HepG2 (cell line): Measurements from ENCODE around the gene WWTR1. TPM values are rescaled to one million over a fixed set of nuclear protein-coding genes. Genes with fewer than 3 reads are reported as not detected.

Source experiments
- AGO1 ChIP-seq: fragments of 200-400 bp; formaldehyde crosslinking; IDR thresholded peaks from 2 replicates; pipeline ENCODE4 v1.6.1; 2017; ENCODE audit warnings: mild to moderate bottlenecking, low read depth, low read length, moderate library complexity; ENCODE audit not compliant: poor library complexity, severe bottlenecking
- FOSL2 ChIP-seq: sonication (generic); formaldehyde crosslinking; IDR thresholded peaks from 2 replicates; pipeline ENCODE4 v1.4.0; 2020; ENCODE audit warnings: missing genetic modification reagents
- GABPA ChIP-seq, 2 experiments: IDR thresholded peaks; 2 replicates each; pipeline ENCODE4 v1.6.1; 2011 to 2016; ENCODE audit warnings: low read depth in 2 of 2, low read length in 1 of 2, missing biosample characterization in 1 of 2, missing genetic modification characterization in 1 of 2
- NR1H2 ChIP-seq: sonication (generic); formaldehyde crosslinking; IDR thresholded peaks from 2 replicates; pipeline ENCODE4 v1.8.1; 2022; ENCODE audit warnings: low read depth, missing genetic modification reagents, borderline replicate concordance
- SKI ChIP-seq: fragments of 450-650 bp; IDR thresholded peaks from one replicate; pipeline ENCODE4 v1.6.1; 2018; ENCODE audit warnings: mild to moderate bottlenecking; ENCODE audit not compliant: partially characterized antibody
- STAG1 ChIP-seq: sonication (generic); formaldehyde crosslinking; IDR thresholded peaks from 2 replicates; pipeline ENCODE4 v1.4.0; 2020; ENCODE audit warnings: missing genetic modification reagents
- TCF12 ChIP-seq, 2 experiments: fragments of 450-650 bp in 1 of 2; sonication (generic) in 1 of 2; formaldehyde crosslinking in 1 of 2; IDR thresholded peaks; 2 replicates each; pipeline versions ENCODE4 v1.6.1 to v1.8.0; 2017 to 2022; ENCODE audit warnings: antibody characterized with exemption in 1 of 2, mild to moderate bottlenecking in 1 of 2, missing genetic modification reagents in 1 of 2, moderate library complexity in 1 of 2
- ZBTB38 ChIP-seq: sonication (generic); formaldehyde crosslinking; IDR thresholded peaks from 2 replicates; pipeline ENCODE4 v1.5.1; 2020; ENCODE audit warnings: mild to moderate bottlenecking, missing genetic modification reagents
- ZNF556 ChIP-seq: sonication (generic); formaldehyde crosslinking; IDR thresholded peaks from 2 replicates; pipeline ENCODE4 v1.4.0; 2020; ENCODE audit warnings: mild to moderate bottlenecking, missing genetic modification reagents, borderline replicate concordance
- ZNF670 ChIP-seq: sonication (generic); formaldehyde crosslinking; IDR thresholded peaks from 2 replicates; pipeline ENCODE4 v1.8.0; 2022; ENCODE audit warnings: mild to moderate bottlenecking, missing genetic modification reagents, borderline replicate concordance
- ZNF768 ChIP-seq: sonication (generic); formaldehyde crosslinking; IDR thresholded peaks from 2 replicates; pipeline ENCODE4 v1.4.0; 2020; ENCODE audit warnings: missing genetic modification reagents
- ZNF788 ChIP-seq: sonication (generic); formaldehyde crosslinking; IDR thresholded peaks from 2 replicates; pipeline ENCODE4 v1.5.0; 2020; ENCODE audit warnings: mild to moderate bottlenecking, missing genetic modification reagents, borderline replicate concordance
- polyA plus RNA-seq, 8 experiments: library from polyadenylated mRNA; depleted of rRNA in 3 of 8; stranded (reverse) in 7 of 8; unstranded in 1 of 8; fragments of >200 nt; fragmentation: Illumina TruSeq in 4 of 8; extraction: Trizol in 4 of 8; gene quantifications; 2 replicates each; pipeline versions ENCODE4 v1.2.1 to v1.2.3, GENCODE V29; 2011 to 2016; ENCODE audit warnings: low read depth in 4 of 8, missing spikeins in 1 of 8, mixed read lengths in 1 of 8; ENCODE audit not compliant: insufficient read depth in 1 of 8
- total RNA-seq, 5 experiments: library from RNA; depleted of rRNA; stranded (reverse); fragments of >200 nt; fragmentation: Illumina TruSeq; extraction: Trizol; gene quantifications; 2 replicates each; pipeline ENCODE4 v1.2.3, GENCODE V29; 2016; ENCODE audit warnings: low read depth in 1 of 5
- TF ChIP-seq, protein P1 (sequence below): sonication (generic); formaldehyde crosslinking; IDR thresholded peaks from 2 replicates; pipeline ENCODE4 v1.5.0; 2020; ENCODE audit warnings: mild to moderate bottlenecking, missing genetic modification reagents
- TF ChIP-seq, protein P2 (sequence below): IDR thresholded peaks from 2 replicates; pipeline ENCODE4 v1.6.1; 2016; ENCODE audit warnings: low read depth, missing genetic modification reagents, missing compliant biosample characterization
- TF ChIP-seq, protein P3 (sequence below): sonication (generic); formaldehyde crosslinking; IDR thresholded peaks from 2 replicates; pipeline ENCODE4 v1.4.0; 2020; ENCODE audit warnings: missing genetic modification reagents
- TF ChIP-seq, protein P4 (sequence below): IDR thresholded peaks from 2 replicates; pipeline ENCODE4 v1.6.1; 2016; ENCODE audit warnings: missing genetic modification reagents, missing compliant biosample characterization
- TF ChIP-seq, protein P5 (sequence below): sonication (generic); formaldehyde crosslinking; IDR thresholded peaks from 2 replicates; pipeline ENCODE4 v1.4.0; 2020; ENCODE audit warnings: mild to moderate bottlenecking, missing genetic modification reagents
- TF ChIP-seq, protein P6 (sequence below): sonication (generic); IDR thresholded peaks from 2 replicates; pipeline ENCODE4 v1.6.1; 2016; ENCODE audit warnings: low read depth, borderline replicate concordance

The WWTR1 gene
- total and polyA plus RNA-seq, 2 of the 13 experiments (the other 11 are each of a cell fraction or from before 2014, with no cell fraction given) = 19.7 to 139 TPM

DNA sequence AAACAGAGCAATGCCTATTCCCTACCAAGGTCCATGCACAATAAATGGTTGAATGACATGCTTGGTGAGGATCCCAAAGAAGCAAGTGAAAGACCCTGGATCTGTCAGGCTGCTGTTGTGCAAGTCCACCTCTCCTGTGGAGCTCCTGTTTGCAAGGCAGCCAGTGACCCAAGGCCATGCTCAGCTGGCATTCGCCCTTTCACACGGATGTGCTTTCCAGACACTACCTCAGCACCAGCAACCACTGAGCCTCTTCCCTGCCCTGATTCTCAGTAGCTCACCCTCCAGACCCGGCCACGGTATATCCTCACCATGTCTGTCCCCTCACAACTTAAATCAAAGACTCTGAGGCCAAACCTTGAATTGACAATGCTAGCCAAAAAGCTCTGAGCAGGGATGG, 23.3 kb downstream of the WWTR1 start (continued):
- TF ChIP-seq, protein P1, sequence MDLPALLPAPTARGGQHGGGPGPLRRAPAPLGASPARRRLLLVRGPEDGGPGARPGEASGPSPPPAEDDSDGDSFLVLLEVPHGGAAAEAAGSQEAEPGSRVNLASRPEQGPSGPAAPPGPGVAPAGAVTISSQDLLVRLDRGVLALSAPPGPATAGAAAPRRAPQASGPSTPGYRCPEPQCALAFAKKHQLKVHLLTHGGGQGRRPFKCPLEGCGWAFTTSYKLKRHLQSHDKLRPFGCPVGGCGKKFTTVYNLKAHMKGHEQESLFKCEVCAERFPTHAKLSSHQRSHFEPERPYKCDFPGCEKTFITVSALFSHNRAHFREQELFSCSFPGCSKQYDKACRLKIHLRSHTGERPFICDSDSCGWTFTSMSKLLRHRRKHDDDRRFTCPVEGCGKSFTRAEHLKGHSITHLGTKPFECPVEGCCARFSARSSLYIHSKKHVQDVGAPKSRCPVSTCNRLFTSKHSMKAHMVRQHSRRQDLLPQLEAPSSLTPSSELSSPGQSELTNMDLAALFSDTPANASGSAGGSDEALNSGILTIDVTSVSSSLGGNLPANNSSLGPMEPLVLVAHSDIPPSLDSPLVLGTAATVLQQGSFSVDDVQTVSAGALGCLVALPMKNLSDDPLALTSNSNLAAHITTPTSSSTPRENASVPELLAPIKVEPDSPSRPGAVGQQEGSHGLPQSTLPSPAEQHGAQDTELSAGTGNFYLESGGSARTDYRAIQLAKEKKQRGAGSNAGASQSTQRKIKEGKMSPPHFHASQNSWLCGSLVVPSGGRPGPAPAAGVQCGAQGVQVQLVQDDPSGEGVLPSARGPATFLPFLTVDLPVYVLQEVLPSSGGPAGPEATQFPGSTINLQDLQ (CRISPR knock-in tag) = no peak
- TF ChIP-seq AGO1 (no peak), ZNF788 (peak; percentile 25; the same call in 1 of the 2 replicates), ZNF768 (CRISPR knock-in tag) (no peak), SKI (peak; percentile 23), ZNF556 (no peak), NR1H2 (peak; percentile 75; the same call in 1 of the 2 replicates), GABPA (IDR thresholded peaks at IDR 0.05; ENCODE audit: low read depth, low read length) (no peak), GABPA (CRISPR knock-in tag; IDR thresholded peaks at IDR 0.05; ENCODE audit: low read depth) (peak; percentile 60; the same call in 1 of the 2 replicates), ZNF670 (CRISPR knock-in tag) (no peak), STAG1 (CRISPR knock-in tag) (no peak), TCF12 (IDR thresholded peaks at IDR 0.05) (no peak), TCF12 (CRISPR knock-in tag; IDR thresholded peaks at IDR 0.05) (no peak), FOSL2 (CRISPR knock-in tag) (peak; percentile 41; the same call in 1 of the 2 replicates), ZBTB38 (0 out of 2 replicates have a peak, but pooled peaks have one; percentile 28)
- TF ChIP-seq, protein P2, sequence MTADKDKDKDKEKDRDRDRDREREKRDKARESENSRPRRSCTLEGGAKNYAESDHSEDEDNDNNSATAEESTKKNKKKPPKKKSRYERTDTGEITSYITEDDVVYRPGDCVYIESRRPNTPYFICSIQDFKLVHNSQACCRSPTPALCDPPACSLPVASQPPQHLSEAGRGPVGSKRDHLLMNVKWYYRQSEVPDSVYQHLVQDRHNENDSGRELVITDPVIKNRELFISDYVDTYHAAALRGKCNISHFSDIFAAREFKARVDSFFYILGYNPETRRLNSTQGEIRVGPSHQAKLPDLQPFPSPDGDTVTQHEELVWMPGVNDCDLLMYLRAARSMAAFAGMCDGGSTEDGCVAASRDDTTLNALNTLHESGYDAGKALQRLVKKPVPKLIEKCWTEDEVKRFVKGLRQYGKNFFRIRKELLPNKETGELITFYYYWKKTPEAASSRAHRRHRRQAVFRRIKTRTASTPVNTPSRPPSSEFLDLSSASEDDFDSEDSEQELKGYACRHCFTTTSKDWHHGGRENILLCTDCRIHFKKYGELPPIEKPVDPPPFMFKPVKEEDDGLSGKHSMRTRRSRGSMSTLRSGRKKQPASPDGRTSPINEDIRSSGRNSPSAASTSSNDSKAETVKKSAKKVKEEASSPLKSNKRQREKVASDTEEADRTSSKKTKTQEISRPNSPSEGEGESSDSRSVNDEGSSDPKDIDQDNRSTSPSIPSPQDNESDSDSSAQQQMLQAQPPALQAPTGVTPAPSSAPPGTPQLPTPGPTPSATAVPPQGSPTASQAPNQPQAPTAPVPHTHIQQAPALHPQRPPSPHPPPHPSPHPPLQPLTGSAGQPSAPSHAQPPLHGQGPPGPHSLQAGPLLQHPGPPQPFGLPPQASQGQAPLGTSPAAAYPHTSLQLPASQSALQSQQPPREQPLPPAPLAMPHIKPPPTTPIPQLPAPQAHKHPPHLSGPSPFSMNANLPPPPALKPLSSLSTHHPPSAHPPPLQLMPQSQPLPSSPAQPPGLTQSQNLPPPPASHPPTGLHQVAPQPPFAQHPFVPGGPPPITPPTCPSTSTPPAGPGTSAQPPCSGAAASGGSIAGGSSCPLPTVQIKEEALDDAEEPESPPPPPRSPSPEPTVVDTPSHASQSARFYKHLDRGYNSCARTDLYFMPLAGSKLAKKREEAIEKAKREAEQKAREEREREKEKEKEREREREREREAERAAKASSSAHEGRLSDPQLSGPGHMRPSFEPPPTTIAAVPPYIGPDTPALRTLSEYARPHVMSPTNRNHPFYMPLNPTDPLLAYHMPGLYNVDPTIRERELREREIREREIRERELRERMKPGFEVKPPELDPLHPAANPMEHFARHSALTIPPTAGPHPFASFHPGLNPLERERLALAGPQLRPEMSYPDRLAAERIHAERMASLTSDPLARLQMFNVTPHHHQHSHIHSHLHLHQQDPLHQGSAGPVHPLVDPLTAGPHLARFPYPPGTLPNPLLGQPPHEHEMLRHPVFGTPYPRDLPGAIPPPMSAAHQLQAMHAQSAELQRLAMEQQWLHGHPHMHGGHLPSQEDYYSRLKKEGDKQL (CRISPR knock-in tag) = no peak
- TF ChIP-seq, protein P3, sequence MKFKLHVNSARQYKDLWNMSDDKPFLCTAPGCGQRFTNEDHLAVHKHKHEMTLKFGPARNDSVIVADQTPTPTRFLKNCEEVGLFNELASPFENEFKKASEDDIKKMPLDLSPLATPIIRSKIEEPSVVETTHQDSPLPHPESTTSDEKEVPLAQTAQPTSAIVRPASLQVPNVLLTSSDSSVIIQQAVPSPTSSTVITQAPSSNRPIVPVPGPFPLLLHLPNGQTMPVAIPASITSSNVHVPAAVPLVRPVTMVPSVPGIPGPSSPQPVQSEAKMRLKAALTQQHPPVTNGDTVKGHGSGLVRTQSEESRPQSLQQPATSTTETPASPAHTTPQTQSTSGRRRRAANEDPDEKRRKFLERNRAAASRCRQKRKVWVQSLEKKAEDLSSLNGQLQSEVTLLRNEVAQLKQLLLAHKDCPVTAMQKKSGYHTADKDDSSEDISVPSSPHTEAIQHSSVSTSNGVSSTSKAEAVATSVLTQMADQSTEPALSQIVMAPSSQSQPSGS = 0 out of 2 replicates have a peak, but pooled peaks have one; percentile 40
- TF ChIP-seq, protein P4, sequence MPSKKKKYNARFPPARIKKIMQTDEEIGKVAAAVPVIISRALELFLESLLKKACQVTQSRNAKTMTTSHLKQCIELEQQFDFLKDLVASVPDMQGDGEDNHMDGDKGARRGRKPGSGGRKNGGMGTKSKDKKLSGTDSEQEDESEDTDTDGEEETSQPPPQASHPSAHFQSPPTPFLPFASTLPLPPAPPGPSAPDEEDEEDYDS (CRISPR knock-in tag) = no peak
- TF ChIP-seq, protein P5, sequence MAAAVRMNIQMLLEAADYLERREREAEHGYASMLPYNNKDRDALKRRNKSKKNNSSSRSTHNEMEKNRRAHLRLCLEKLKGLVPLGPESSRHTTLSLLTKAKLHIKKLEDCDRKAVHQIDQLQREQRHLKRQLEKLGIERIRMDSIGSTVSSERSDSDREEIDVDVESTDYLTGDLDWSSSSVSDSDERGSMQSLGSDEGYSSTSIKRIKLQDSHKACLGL (CRISPR knock-in tag) = no peak
- TF ChIP-seq, protein P6, sequence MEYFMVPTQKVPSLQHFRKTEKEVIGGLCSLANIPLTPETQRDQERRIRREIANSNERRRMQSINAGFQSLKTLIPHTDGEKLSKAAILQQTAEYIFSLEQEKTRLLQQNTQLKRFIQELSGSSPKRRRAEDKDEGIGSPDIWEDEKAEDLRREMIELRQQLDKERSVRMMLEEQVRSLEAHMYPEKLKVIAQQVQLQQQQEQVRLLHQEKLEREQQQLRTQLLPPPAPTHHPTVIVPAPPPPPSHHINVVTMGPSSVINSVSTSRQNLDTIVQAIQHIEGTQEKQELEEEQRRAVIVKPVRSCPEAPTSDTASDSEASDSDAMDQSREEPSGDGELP = peak; percentile 66; the same call in 1 of the 2 replicates
